CD8-positive, alpha-beta memory T cell (primary cell): ENCODE results near the gene MAN1A1. TPM values are rescaled to one million over a fixed set of nuclear protein-coding genes. Genes with fewer than 3 reads are reported as not detected.
A peak's percentile ranks its signal among the peaks of the same experiment; 100 is the strongest.

Experiments used
- CTCF ChIA-PET: fragments of 350-600 bp; sonication (Branson Sonifier 250); formaldehyde crosslinking; loops from one replicate; lab custom pipeline; 2021; ENCODE audit warnings: antibody characterized with exemption; lab: Charles Lee
- POLR2A ChIA-PET: fragments of 350-600 bp; sonication (Branson Sonifier 250); formaldehyde crosslinking; loops from one replicate; lab custom pipeline; 2021; ENCODE audit warnings: antibody characterized with exemption; lab: Charles Lee
- DNase-seq, 5 donors: peaks; one replicate each; pipeline versions ENCODE4 v3.0.0 to v3.0.0-alpha.2; 2020 to 2022; ENCODE audit warnings: mixed read lengths in 1 of 5
- H3K27ac ChIP-seq: one replicate; pipeline ENCODE4 v1.7.0; 2013; ENCODE audit warnings: low read depth, mild to moderate bottlenecking, low read length, moderate library complexity
- H3K27me3 ChIP-seq: 2 replicates; pipeline ENCODE4 v1.7.0; 2013; ENCODE audit warnings: low read length, mild to moderate bottlenecking; ENCODE audit not compliant: insufficient read depth, poor library complexity, severe bottlenecking
- H3K36me3 ChIP-seq: 2 replicates; pipeline ENCODE4 v1.7.0; 2013; ENCODE audit warnings: mild to moderate bottlenecking, low read length, moderate library complexity; ENCODE audit not compliant: insufficient read depth
- H3K4me1 ChIP-seq: 2 replicates; pipeline ENCODE4 v1.7.0; 2013; ENCODE audit warnings: mild to moderate bottlenecking, low read length, moderate library complexity; ENCODE audit not compliant: insufficient read depth
- H3K4me3 ChIP-seq: 2 replicates; pipeline ENCODE4 v1.7.0; 2013; ENCODE audit warnings: mild to moderate bottlenecking, low read length
- H3K9me3 ChIP-seq: 2 replicates; pipeline ENCODE4 v1.7.0; 2013; ENCODE audit warnings: mild to moderate bottlenecking, low read length
- H3K27ac Mint-ChIP-seq, 8 donors: one replicate each; pipeline ENCODE4 v1.8.0; 2020 to 2021; ENCODE audit warnings: mixed read lengths in 8 of 8, mild to moderate bottlenecking in 6 of 8, inconsistent platforms in 3 of 8, moderate library complexity in 3 of 8
- H3K27me3 Mint-ChIP-seq, 2 donors: one replicate each; pipeline ENCODE4 v1.8.0; 2020 to 2021; ENCODE audit warnings: mixed read lengths in 2 of 2, mild to moderate bottlenecking in 1 of 2, moderate library complexity in 1 of 2
- H3K36me3 Mint-ChIP-seq, 3 donors: one replicate each; pipeline ENCODE4 v1.8.0; 2020 to 2021; ENCODE audit warnings: mixed read lengths in 3 of 3, inconsistent platforms in 1 of 3, mild to moderate bottlenecking in 1 of 3
- H3K4me1 Mint-ChIP-seq, 3 donors: one replicate each; pipeline ENCODE4 v1.8.0; 2020 to 2021; ENCODE audit warnings: mixed read lengths in 3 of 3, inconsistent platforms in 1 of 3, mild to moderate bottlenecking in 1 of 3
- H3K4me3 Mint-ChIP-seq, 7 donors: one replicate each; pipeline ENCODE4 v1.8.0; 2020 to 2021; ENCODE audit warnings: mixed read lengths in 7 of 7, mild to moderate bottlenecking in 6 of 7, moderate library complexity in 4 of 7, inconsistent platforms in 2 of 7
- H3K9me3 Mint-ChIP-seq, 5 donors: one replicate each; pipeline ENCODE4 v1.8.0; 2020 to 2022; ENCODE audit warnings: mixed read lengths in 5 of 5, mild to moderate bottlenecking in 3 of 5, moderate library complexity in 2 of 5, inconsistent platforms in 1 of 5
- polyA plus RNA-seq: library from polyadenylated mRNA; unstranded; fragments of 300-500 nt; fragmentation: Illumina TruSeq; gene quantifications from one replicate; pipeline ENCODE4 v1.2.3, GENCODE V29; 2021
- total RNA-seq, 2 experiments: library from RNA; stranded (reverse); gene quantifications; one replicate each; pipeline ENCODE4 v1.2.3, GENCODE V29; 2021

MAN1A1 gene
- total and polyA plus RNA-seq, 3 experiments from 2014 or later, result 23.8 to 38.4 (median 36.9) TPM

DNA sequence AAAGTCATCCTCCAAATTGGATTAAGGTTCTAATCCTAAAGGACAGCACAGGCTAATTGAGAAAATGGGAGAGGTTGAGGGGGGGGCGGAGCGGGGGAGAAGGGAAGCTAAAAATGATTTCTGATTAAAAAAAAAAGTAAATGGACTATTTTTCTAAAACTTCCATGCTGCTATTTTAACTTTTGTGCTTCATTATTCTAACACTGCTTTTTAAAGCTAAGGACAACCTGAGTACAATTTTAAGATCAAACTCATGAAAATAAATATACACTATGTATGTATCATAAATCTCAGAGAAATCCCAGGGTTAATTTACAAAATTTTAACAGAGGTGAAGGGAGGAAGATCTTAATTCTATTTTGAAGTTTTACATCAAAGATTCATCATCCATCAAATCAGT is 4.4 kb downstream of the MAN1A1 start:
- H3K4me1 ChIP-seq, result peaks cover 12% of the 10 kb centered on the region
- no peaks in the 10 kb centered on the region for H3K27me3 ChIP-seq
- peak overlapping the region; percentile 95 to 99 (median 97) for H3K4me3 Mint-ChIP-seq
- DNase-seq, result no peak
- no peaks in the 10 kb centered on the region for H3K9me3 Mint-ChIP-seq
- ChIA-PET CTCF (interaction anchor here (0.9 to 1.1 kb wide), 2 partner anchors 30 to 36 kb away, joined by 3 read pairs; no protein-coding TSS in a partner anchor), POLR2A (no interaction called here)
- no peak overlapping the region for H3K4me3 ChIP-seq
- H3K9me3 ChIP-seq, result no peaks in the 10 kb centered on the region
- peak overlapping the region; percentile 63 to 98 (median 92) for H3K27ac Mint-ChIP-seq
- H3K27ac ChIP-seq, result peak overlapping the region; percentile 14
- no peaks in the 10 kb centered on the region for H3K36me3 ChIP-seq
- H3K36me3 Mint-ChIP-seq, result peaks cover 0 to 9% (median 0%) of the 10 kb centered on the region in 3 donors
- H3K4me1 Mint-ChIP-seq, result peaks cover 72 to 83% (median 83%) of the 10 kb centered on the region in 3 donors
- H3K27me3 Mint-ChIP-seq, result peaks cover 0 to 1% of the 10 kb centered on the region in 2 donors

GRCh38 chr6:119344306-119344705 is 5.3 kb downstream of the MAN1A1 start:
- Histone ChIP-seq H3K36me3 (no peaks in the 10 kb centered on the region), H3K27ac (peak overlapping the region; percentile 14), H3K9me3 (no peaks in the 10 kb centered on the region), H3K27me3 (no peaks in the 10 kb centered on the region), H3K4me3 (no peak overlapping the region), H3K4me1 (peaks cover 12% of the 10 kb centered on the region)
- Mint-ChIP-seq H3K9me3 (no peaks in the 10 kb centered on the region), H3K36me3 (peaks cover 0 to 6% (median 0%) of the 10 kb centered on the region in 3 donors), H3K27ac (peak overlapping the region; percentile 49 to 98 (median 85)), H3K4me1 (peaks cover 76 to 89% (median 89%) of the 10 kb centered on the region in 3 donors), H3K27me3 (peaks cover 0 to 1% of the 10 kb centered on the region in 2 donors), H3K4me3 (peak overlapping the region in 5 of 7 donors; percentile 20 to 97 (median 95))
- POLR2A ChIA-PET, result no interaction called here
- DNase-seq, result no peak
- CTCF ChIA-PET, result interaction anchor here (0.9 to 2.8 kb wide), 4 partner anchors 11 to 35 kb away, joined by 3 to 11 read pairs (median 5); no protein-coding TSS in a partner anchor

- H3K27me3 Mint-ChIP-seq, result peaks cover 0 to 1% of the 10 kb centered on the region in 2 donors
- CTCF ChIA-PET, result interaction anchor here (1.4 to 2.8 kb wide), 5 partner anchors 10 to 214 kb away, joined by 4 to 11 read pairs (median 6); no protein-coding TSS in a partner anchor
- H3K4me3 ChIP-seq, result no peak overlapping the region
- no peaks in the 10 kb centered on the region for H3K27me3 ChIP-seq
- peaks cover 80 to 96% (median 95%) of the 10 kb centered on the region in 3 donors for H3K4me1 Mint-ChIP-seq
- peaks cover 0 to 7% (median 2%) of the 10 kb centered on the region in 3 donors for H3K36me3 Mint-ChIP-seq
- no peak overlapping the region for H3K27ac ChIP-seq
- H3K4me3 Mint-ChIP-seq, result peak overlapping the region in 5 of 7 donors; percentile 34 to 97 (median 52)
- POLR2A ChIA-PET, result no interaction called here
- no peaks in the 10 kb centered on the region for H3K36me3 ChIP-seq
- H3K27ac Mint-ChIP-seq, result peak overlapping the region; percentile 49 to 98 (median 85)
- no peak for DNase-seq
- no peaks in the 10 kb centered on the region for H3K9me3 ChIP-seq
- peaks cover 12% of the 10 kb centered on the region for H3K4me1 ChIP-seq
- H3K9me3 Mint-ChIP-seq, result no peaks in the 10 kb centered on the region
These were observed 5.9 kb downstream of the MAN1A1 start for GRCh38 chr6:119343573-119344146.

- Histone ChIP-seq H3K27ac (no peak overlapping the region), H3K27me3 (no peaks in the 10 kb centered on the region), H3K4me3 (no peak overlapping the region), H3K4me1 (peaks cover 12% of the 10 kb centered on the region), H3K9me3 (no peaks in the 10 kb centered on the region), H3K36me3 (no peaks in the 10 kb centered on the region)
- Mint-ChIP-seq H3K27me3 (peaks cover 0 to 1% of the 10 kb centered on the region in 2 donors), H3K4me1 (peaks cover 80 to 98% (median 98%) of the 10 kb centered on the region in 3 donors), H3K36me3 (peaks cover 0 to 5% (median 2%) of the 10 kb centered on the region in 3 donors), H3K4me3 (peak overlapping the region in 5 of 7 donors; percentile 34 to 53 (median 40)), H3K27ac (peak overlapping the region; percentile 4 to 98 (median 78)), H3K9me3 (no peaks in the 10 kb centered on the region)
- ChIA-PET CTCF (interaction anchor here (1.4 to 2.8 kb wide), 5 partner anchors 10 to 214 kb away, joined by 4 to 11 read pairs (median 6); no protein-coding TSS in a partner anchor), POLR2A (interaction anchor here (0.7 kb wide), 1 partner anchor 1741 kb away, joined by 5 read pairs; the partner anchor contains the start of gene GOPC)
- no peak for DNase-seq
These were observed 6.4 kb downstream of the MAN1A1 start for GRCh38 chr6:119343167-119343566.

- peaks cover 75 to 95% (median 95%) of the 10 kb centered on the region in 3 donors for H3K4me1 Mint-ChIP-seq
- no peaks in the 10 kb centered on the region for H3K27me3 ChIP-seq
- CTCF ChIA-PET, result interaction anchor here (1.4 to 2.8 kb wide), 4 partner anchors 9 to 213 kb away, joined by 4 to 11 read pairs (median 6); no protein-coding TSS in a partner anchor
- H3K9me3 ChIP-seq, result no peaks in the 10 kb centered on the region
- no peak overlapping the region for H3K4me3 ChIP-seq
- POLR2A ChIA-PET, result interaction anchor here (0.7 kb wide), 1 partner anchor 1740 kb away, joined by 5 read pairs; the partner anchor contains the start of gene GOPC
- H3K9me3 Mint-ChIP-seq, result no peaks in the 10 kb centered on the region
- H3K27ac ChIP-seq, result no peak overlapping the region
- peak overlapping the region in 7 of 8 donors; percentile 4 to 98 (median 81) for H3K27ac Mint-ChIP-seq
- peaks cover 8% of the 10 kb centered on the region for H3K4me1 ChIP-seq
- H3K4me3 Mint-ChIP-seq, result peak overlapping the region in 2 of 7 donors; percentile 0 to 40
- no peaks in the 10 kb centered on the region for H3K27me3 Mint-ChIP-seq
- peaks cover 0 to 2% (median 1%) of the 10 kb centered on the region in 3 donors for H3K36me3 Mint-ChIP-seq
- H3K36me3 ChIP-seq, result no peaks in the 10 kb centered on the region
- DNase-seq, result no peak
These were observed 7.1 kb downstream of the MAN1A1 start for GRCh38 chr6:119342430-119342829.

GRCh38 chr6:119340796-119341487 is 8.6 kb downstream of the MAN1A1 start:
- Histone ChIP-seq H3K4me3 (no peak overlapping the region), H3K27me3 (no peaks in the 10 kb centered on the region), H3K4me1 (no peaks in the 10 kb centered on the region), H3K36me3 (no peaks in the 10 kb centered on the region), H3K9me3 (no peaks in the 10 kb centered on the region), H3K27ac (peak overlapping the region; percentile 3)
- no peak for DNase-seq
- no peaks in the 10 kb centered on the region for H3K9me3 Mint-ChIP-seq
- peaks cover 69 to 93% (median 89%) of the 10 kb centered on the region in 3 donors for H3K4me1 Mint-ChIP-seq
- peak overlapping the region; percentile 33 to 92 (median 70) for H3K27ac Mint-ChIP-seq
- ChIA-PET CTCF (no interaction called here), POLR2A (interaction anchor here (0.8 kb wide), 1 partner anchor 26 kb away, joined by 3 read pairs; no protein-coding TSS in a partner anchor)
- H3K4me3 Mint-ChIP-seq, result peak overlapping the region in 5 of 7 donors; percentile 2 to 49 (median 20)
- H3K27me3 Mint-ChIP-seq, result no peaks in the 10 kb centered on the region
- peaks cover 0 to 2% (median 1%) of the 10 kb centered on the region in 3 donors for H3K36me3 Mint-ChIP-seq

GRCh38 chr6:119339941-119340456 is 9.6 kb downstream of the MAN1A1 start:
- no peaks in the 10 kb centered on the region for H3K36me3 ChIP-seq
- CTCF ChIA-PET, result interaction anchor here (0.7 kb wide), 1 partner anchor 10 kb away, joined by 3 read pairs; no protein-coding TSS in a partner anchor
- Mint-ChIP-seq H3K4me3 (peak overlapping the region in 2 of 7 donors; percentile 11 to 36), H3K9me3 (no peaks in the 10 kb centered on the region), H3K27me3 (no peaks in the 10 kb centered on the region), H3K4me1 (peaks cover 68 to 92% (median 87%) of the 10 kb centered on the region in 3 donors), H3K27ac (peak overlapping the region; percentile 8 to 79 (median 70)), H3K36me3 (peaks cover 0 to 2% (median 2%) of the 10 kb centered on the region in 3 donors)
- H3K27ac ChIP-seq, result no peak overlapping the region
- H3K27me3 ChIP-seq, result no peaks in the 10 kb centered on the region
- H3K4me1 ChIP-seq, result no peaks in the 10 kb centered on the region
- no peaks in the 10 kb centered on the region for H3K9me3 ChIP-seq
- H3K4me3 ChIP-seq, result no peak overlapping the region
- DNase-seq, result no peak
- POLR2A ChIA-PET, result interaction anchor here (0.8 kb wide), 1 partner anchor 26 kb away, joined by 3 read pairs; no protein-coding TSS in a partner anchor
